EH (cell line): ENCODE measurements around the gene EFCAB5.
"Not testable (repeated sequence)": the region's sequence is repeated elsewhere in the genome, so short reads cannot be mapped to it uniquely, and the experiment has no call there.

ENCODE experiments used
- DNase-seq: peaks from one replicate; pipeline ENCODE4 v3.0.0-alpha.2; 2015; ENCODE audit warnings: low read depth

The EFCAB5 gene

DNA sequence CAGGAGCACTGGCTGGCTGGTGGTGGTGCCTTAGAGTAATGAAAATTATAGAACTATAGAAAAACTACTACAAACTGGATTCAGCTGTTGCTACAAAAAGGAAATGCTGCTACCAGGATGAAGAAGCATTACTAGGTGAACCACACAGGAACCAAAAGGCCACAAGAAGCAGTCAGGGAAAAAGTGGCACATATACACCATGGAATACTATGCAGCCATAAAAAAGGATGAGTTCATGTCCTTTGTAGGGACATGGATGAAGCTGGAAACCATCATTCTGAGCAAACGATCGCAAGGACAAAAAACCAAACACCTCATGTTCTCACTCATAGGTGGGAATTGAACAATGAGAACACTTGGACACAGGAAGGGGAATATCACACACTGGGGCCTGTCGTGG is 5.5 kb upstream of the EFCAB5 start:
- not testable (repeated sequence) for DNase-seq

DNA sequence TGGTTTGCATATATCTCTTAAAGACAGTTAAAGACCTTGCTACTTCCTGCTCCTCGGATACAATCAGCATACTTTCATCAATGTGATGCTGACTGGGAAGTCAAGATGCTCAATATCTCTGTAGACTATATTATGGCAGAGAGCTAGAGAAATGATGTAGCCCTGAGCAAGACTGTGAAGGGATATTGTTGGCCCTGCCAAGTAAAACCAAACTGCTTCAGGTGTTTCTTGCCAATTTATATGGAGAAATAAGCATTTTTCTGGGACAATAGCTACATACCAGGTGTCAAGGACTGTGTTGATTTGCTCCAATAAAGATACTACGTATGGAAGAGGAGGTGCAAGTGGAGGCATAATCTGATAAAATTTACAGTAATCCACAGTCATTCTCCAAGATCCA is 4.7 kb upstream of the EFCAB5 start:
- no peak for DNase-seq

DNA sequence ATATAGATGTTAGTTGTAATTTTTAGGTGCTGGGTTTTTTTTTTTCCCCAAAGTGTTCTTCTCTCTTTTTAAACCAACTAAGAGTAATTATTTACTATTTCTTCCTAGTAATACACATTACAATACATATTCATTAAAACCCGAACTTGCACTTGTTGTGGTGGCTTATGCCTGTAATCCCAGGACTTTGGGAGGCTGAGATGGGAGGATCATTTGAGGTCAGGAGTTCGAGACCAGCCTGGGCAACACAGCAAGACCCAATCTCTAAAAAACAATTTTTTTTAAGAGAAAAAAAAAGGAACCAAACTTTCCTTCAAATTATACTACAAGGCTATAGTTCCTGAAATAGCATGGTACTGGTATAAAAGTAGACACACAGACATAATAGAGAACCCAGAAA is 3.8 kb downstream of the EFCAB5 start:
- DNase-seq: no peak

DNA sequence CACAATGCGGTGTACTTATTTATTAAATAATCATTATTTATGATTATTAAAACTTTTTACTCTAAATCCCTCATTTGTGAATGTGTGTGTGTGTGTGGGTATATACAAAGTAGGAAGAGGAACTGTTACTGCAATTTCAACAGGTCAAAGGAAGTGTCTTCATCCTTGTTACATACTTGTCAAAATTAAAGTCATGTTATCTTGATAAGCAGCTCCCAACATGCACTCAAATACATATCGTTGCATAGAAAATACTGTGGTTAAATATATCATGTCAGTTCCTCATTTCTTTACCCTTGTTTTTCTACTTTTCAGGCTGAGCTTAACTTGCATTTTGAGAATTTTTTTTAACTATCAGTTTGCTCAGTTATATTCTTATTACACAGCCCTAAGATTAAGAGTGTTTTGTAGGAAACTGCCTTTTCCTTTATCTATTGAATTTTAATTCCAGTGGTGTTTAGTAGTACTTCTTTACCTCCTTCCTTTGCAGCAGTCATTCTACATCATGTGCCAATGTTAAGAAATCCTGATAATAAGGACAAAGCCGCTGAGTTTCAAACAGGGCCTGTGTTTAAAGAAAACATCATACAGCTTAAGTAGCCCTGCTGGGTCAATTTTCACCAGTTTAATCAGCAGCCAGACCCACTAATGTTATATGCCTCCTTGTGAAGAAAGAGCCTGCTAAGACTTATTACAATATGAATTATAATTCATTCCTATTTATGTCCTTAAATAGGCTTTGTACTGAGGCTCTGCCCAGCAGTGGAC is 7.2 kb downstream of the EFCAB5 start:
- DNase-seq: no peak

DNA sequence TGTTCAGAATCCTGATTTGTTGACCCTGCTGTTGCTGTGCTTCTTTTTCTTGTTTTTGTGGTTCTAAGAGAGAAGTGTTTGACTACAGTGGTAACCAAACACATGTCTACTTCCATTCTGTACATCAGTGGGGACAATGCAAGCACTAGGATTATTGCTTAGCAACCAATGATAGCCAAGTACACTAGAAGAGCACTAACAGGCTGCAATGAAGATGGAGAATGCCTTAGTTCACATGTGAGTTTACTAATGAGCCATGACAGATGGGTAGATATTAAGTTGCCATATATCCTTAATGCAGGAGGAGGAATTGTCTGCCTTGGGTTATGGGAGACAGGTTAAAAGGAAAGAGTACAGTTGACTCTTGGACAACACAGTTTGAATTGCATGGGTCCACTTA is 8.3 kb downstream of the EFCAB5 start:
- DNase-seq: no peak

DNA sequence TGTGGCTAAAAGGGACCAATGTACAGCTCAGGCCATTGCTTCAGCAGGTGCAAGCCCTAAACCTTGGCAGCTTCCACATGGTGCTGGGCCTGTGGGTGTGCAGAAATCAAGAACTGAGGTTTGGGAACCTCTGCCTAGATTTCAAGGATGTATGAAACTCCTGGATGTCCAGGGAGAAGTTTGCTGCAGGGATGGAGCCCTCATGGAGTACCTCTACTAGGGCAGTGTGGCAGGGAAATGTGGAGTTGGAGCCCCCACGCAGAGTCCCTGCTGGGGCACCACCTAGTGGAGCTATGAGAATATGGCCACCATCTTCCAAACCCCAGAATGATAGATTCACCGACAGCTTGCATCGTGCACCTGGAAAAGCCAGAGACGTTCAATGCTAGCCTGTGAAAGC is 13.0 kb downstream of the EFCAB5 start:
- no peak for DNase-seq

DNA sequence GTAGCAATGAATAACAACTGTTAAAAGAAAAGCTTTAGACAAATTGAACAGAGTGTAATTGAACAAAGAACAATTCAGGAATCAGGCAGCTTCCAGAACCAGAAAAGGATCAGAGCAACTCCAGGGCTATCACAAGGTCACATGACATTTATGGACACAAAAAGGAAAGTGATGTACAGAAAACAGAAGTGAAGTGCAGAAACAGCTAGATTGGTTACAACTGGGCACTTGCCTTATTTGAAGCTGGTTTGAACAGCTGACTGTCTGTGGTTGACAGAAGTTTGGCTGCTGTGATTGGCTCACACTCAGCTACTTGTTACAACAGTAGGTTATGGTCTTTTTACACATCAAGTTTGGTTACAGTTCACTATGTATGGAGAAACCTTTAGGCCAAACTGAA is 14.8 kb downstream of the EFCAB5 start:
- DNase-seq: no peak

DNA sequence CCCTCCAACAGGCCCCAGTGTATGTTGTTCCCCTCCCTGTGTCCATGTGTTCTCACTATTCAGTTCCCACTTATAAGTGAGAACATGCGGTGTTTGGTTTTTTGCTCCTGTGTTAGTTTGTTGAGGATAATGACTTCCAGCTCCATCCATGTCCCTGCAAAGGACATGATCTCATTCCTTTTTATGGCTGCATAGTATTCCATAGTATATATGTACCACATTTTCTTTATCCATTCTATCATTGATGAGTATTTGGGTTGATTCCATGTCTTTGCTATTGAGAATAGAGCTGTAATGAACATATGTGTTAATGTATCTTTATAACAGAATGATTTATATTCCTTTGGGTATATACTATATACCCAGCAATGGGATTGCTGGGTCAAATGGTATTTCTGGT is 16.1 kb downstream of the EFCAB5 start:
- DNase-seq: not testable (repeated sequence)

DNA sequence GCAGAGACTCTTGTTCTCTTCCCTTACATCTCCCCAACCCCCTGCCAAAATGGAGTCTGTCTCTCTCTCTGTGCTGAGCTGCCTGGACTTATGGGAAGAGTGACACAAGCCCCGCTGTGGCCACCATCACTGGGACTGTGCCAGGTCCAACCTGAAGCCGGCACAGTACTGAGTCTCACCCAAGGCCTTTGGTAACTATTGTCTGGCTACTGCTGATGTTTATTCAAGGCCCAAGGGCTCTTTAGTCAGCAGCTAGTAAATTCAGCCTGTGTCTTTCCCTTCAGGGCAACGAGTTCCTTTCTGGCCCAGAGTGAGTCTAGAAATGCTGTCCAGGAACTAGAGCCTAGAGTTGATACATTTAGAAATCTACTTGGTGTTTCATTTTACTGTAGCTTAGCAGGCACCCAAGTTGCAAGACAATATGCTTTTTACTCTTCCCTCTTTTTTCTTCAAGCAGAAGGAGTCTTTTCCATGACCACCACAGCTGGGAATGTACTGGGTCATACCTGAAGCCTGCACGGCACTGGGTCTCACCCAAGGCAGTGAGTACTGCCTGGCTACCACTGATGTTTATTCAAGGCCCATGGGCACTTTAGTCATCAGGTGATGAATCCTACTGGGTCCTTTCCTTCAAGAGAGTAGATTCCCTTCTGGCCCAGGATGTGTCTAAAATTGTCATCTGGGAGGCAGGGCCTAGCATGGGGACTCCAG is 17.7 kb downstream of the EFCAB5 start:
- DNase-seq: peak; percentile 55

DNA sequence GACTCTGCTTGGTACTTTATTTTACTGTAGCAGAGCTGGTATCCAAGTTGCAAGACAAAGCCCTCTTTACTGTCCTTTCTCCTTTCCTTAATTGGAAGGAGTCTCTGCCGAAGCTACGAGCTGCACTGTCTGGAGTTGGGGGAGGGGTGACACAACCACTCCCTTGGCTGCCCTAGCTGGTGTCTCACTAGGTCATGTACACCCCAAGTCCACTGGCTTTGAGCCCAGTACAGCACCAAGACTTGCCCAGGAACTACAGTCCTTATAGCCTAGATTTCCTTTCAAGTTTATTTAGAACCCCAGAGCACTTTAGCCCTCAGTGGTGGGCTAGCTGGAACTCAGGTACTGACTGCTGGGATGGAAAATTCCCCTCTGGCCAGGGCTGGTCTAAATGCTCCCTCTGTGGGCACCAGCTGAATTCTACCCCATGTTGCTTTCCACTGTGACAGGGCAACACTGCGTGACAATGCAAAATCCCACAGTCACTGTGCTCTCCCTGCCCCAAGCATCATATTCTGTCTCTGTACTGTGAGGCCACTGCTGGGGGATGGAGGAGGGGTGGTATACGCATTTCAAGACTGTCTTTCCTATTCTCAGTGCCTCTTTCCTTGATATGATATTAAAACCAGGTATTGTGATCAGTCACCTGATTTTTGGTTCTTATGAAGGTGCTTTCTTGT is 18.4 kb downstream of the EFCAB5 start:
- peak; percentile 42 for DNase-seq

DNA sequence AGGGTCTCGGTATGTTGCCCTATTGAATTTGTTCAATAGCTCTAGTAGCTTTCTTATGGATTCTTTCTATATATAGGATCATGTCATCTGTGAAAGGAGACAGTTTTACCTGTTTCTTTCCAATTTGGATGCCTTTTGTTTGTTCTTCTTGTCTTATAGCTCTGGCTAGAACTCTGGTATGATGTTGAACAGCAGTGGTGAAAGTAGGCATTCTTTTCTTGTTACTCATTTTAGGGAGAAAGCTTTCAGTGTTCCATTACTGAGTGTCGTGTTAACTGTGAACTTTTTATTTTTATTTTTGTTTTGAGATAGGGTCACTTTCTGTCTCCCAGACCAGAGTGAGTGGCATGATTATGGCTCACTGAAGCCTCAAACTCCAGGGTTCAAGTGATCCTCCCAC is 21.2 kb downstream of the EFCAB5 start:
- DNase-seq: peak; percentile 28

DNA sequence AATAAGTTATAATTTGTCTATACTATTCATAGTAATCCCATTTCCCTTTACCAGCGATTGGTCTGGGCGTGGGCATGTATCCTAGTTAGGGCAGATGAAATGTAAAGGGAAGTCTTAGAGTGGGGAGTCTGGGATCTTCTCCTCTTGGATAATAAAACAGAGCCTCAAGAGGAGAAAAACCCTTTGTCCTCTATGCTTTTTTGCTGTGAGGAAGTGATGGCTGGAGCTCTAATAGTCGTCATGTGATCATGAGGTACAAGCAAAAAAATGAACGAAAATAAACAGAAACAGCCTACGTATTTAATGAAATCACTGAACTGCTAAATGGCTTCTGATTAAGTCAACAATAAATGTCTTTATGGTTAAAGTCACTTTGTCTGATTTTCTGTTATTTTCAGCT is 26.8 kb downstream of the EFCAB5 start:
- no peak for DNase-seq

DNA sequence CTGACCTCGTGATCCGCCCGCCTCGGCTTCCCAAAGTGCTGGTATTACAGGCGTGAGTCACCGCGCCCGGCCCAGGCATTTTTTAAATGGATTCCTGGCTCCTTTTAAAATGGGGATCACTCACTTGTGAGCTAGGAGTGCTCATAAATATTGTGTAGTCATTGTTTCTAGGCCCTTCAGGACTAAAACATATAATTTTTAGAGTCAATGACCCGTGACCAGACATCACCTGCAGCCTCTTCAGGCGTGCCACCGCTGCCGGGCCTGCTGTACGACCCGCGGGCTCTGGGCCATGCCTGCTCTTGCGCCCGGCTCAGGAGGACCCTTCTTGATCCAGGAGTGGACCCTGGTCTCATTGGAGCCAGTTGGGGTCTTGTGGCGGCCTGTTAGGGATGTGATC is 30.8 kb downstream of the EFCAB5 start:
- DNase-seq: no peak

DNA sequence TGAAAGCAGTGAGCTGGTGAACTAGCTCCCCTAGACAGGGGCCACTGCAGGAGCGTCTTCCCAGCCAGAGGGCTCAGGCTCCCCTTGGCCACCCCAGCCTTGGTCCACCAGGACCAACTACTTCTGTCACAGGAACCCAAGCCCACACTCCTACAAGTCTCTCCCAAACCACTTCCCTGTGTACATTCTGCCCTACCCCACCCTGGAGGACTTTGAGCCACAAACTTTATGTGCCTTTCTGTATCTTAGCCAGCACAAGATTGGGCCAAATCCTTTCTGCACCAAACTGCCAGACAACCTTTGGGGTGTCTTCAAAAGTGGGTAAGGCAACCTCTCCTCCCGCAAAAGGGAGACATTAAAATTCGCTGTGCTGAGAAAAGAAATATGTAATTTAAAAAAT is 31.6 kb downstream of the EFCAB5 start:
- no peak for DNase-seq

DNA sequence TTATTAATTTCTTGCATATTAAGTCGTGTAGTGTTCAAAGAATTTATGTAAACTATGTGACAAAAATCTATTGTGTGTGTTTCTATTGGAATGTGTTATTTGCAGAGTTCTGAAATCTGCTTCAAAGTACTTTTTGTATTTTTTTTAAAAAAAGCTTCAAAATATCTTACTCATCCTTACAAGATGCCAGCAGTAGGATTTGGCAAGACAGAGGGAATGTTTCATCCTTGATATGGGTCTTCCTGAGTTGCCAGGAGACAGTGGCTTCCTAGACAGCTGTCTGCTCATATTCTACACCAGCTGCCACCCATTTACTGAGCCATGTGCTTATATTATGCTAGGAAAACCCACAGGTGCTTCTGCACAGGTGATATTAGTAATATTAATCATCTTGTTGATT is 36.4 kb downstream of the EFCAB5 start:
- peak; percentile 63 for DNase-seq

DNA sequence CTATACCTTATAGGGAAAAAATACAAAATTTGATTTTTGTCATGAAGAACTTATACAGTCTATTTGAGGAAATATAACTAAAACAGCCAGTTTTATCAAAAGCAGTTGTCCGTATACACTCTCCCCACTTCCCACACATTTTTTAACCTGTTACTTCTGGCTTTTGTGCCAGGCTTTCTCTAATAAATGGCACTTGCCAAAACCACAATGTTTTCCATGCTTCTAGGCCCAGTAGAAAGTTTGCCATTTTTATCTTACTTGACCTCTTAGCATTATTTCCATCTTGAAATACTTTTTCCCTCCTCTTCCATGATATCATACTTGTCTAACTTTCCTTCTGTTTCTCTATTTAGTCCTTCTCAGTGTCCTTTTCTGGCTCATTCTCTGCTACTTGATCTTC is 38.8 kb downstream of the EFCAB5 start:
- no peak for DNase-seq

DNA sequence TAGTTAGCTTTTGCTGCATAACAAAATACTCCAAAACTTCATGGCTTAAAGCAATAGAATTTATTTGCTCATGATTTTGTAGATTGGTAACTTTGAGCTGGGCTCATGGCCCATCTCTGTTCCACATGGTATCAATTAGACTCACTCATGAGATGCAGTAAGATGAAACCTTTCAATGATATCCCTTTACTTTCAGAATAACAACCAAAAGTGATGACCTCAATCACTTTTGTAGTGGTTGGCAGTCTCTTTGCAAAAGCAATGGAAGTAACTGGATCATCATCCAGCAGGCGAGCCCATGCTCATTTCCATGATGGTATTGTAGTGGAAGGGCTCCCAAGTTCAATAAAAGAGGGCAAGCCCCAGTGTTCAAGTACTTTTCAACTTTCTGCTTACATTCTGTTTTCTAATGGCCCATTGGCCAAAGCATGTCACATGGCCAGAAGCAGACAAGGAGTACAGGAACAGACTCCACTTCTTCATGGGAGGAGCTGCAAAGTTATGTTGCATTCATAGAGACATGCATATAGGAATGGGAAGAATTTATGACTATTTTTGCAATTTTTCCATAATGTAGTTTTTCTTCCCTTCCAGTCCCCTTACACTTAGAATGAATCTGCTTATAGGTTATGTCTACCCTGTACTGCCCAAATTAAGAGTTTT is 41.7 kb downstream of the EFCAB5 start:
- no peak for DNase-seq

DNA sequence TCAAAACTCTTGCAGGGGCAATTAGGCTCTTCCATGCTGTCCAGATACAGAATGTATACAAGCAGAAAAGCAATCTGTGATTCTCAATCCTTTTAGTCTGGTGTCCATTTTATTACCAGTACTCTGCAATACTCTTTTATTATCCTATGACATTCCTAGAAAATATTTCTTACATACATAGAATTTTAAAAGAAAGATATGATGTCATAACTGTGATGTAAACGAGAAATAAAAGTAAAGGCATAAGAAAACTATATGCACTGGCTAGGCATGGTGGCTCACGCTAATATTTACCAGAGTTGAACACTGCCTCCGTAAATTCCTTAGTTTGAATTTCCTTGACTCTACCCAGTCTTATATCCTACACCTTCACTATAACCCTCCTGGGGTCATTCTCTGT is 55.0 kb downstream of the EFCAB5 start:
- DNase-seq: no peak

DNA sequence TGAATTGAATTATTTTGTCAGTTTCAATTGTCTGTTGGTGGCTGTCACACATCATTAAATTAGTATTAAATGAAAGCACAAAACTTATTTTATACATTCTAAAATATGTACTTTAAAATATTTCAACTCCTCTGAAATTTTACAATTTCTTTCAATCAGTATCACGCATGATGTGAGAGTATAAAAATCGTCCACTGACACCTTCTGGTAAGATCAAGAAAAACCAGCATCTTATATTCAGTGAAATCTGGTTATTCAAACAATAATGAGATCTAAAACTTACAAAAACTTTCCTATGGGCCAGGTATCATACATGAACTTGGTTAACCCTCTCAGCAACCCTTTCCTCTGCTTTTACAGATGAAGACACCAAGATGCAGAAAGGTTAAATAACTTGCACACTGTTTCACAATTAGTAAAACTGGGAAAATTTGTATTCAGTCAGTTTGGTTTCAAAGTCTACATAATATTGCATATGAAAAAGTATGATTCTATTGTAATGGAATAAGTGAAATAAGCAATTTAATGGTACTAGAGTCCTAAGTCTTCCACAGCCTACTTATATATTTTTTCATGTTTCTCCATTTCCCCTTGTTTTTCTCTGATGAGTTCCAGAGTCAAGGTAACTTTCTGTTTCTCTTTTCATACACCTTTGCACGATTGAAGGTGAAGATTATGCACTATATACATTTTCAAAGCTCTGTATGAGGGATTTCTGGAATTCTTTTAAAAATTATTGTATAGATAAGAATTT is 58.7 kb downstream of the EFCAB5 start:
- DNase-seq: no peak

DNA sequence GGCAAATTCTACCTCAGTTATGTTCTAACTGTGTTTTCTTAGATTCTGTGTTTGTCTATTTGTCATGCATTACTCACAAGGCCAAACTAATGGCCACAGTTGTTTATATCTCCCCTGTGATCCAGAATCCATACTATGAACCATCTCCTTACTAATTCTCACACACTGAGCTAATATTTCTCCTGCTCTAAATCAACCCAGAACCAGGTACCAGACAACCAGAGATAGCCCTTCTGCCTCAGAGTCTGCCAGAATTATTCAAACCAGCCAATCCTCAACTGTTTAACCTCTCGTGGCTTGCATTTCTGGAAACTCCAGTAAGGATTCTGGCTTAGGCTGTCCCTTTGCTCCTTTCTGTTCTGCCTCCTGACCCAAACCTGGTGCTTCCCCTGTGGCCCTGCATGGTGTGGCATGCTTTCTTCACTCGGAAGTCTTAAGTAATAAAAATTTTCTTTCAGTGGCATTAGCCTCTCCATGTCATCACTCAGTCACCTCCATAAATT is 59.4 kb downstream of the EFCAB5 start:
- DNase-seq: no peak

DNA sequence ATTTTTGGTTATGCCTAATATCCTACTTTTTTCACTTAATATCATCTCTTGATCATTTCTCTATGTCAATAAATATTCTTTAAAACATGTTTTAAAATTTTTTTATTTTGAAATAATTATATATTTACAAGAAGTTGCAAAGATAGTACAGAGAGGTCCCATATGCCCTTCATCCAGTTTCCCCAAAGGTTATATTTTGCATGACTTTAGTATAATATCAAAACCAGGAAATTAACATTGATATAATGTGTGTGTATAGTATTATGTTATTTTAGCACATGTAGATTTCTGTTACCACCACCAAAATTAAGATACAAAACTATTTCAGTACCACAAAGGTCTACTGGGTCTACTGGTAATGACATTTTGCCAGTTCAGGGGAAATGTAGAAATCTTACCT is 60.7 kb downstream of the EFCAB5 start:
- no peak for DNase-seq
